GM18498 (cell line): ENCODE measurements around the gene PRKN.

Experiments
- ATAC-seq: cut with Tn5 transposase; IDR thresholded peaks from one replicate; pipeline ENCODE4 v1.9.1; 2021; ENCODE audit warnings: mild to moderate bottlenecking, moderate library complexity; ENCODE audit not compliant: unreplicated experiment

PRKN gene

DNA sequence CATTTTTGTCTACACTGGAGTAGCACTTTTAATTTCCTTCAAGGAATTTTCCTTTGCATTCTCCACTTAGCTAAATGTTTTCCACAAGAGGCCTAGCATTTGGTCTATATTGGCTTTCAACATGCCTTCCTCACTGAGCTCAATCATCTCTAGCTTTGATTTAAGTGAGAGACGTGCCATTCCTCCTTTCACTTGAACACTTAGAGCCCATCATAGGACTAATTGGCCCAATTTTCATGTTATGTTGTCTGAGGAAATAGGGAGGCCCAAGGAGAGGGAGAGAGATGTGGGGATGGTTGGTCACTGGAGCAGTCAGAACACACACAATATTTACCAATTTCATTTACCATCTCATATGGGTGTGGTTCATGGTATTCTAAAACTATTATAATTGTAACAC is 645.0 kb downstream of the PRKN start:
- ATAC-seq: no peak

DNA sequence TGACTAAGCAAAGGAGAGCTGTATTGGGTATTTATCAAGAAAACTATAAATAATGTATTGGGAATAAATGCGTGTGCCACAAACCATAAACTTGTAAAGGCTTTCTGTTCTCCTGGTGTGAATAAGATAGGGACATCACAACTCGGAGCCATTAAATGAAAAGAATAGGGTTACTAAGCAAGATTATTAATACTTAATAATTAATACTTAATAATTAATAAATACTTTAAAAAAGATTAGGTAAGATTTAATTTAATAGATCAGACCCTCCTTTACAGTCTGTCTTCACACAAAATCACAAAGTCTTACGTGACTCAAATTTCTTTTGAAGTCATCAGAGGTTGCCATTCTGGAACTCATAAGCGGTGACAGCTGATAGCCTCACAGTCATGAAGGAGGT is 648.9 kb downstream of the PRKN start:
- ATAC-seq: no peak

DNA sequence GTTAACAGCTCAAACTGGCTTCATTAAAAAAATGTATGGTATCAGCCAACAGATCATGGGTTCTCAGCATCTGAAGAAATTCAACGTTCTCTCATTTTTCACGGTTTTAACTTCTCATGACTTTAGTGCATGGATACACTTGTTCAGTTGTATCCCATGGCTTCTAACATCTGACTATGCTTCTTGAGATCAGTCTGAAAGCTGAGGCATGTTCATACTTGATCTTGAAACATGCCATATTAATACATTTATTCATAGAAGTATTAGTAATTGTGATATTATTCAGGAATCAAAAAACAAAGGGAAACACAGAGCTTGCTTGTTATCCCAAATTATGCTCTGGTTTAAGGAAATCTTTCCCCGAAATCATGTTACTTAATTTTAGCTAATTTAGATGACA is 649.4 kb downstream of the PRKN start:
- ATAC-seq: no peak

DNA sequence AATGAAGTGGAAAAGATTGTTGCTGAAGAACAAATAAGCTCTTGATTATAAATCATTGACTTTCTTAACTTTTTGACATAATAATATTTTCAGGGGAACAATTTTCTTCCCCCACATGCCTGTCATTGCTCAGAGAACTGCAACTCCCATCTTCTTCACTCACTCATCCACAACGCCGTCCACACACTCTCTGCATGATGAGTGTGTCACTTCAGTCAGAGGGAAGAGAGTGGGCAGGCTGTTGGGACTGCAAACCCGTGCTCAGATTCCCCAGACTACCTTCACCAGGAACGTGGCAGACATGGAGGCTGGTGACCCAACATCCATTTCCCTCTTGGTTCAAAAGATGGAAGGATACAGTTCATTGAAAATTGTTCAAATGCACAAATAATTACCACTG is 650.8 kb downstream of the PRKN start:
- ATAC-seq: no peak

DNA sequence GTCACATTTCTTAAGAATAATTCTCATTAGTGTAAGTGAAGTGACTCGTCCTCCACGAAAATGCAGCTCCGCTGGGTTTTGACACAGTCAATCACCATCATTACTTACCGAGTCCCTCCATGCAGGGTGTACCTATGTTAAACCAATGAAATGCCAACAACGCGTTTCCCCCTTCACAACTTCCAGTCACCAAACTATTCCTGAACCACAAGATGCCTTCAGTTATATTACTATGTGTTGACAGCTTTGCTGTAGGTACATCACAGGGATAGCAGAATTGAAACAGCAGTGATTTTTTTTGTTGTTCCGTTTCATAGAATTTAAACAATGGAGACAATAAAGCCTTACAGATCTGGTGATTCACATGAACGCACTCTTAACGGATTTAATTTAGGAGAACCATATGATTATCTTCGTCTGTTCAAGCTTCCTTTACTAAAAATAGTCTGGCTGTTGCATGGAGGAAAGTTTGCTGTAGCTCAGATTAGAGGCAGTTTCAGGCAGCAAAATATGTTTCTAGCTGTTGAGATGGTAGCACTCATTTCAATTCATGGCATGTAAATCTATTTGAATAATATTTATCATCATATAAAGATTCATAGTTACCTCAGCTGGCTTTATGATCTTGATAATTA is 652.8 kb downstream of the PRKN start:
- no peak for ATAC-seq

DNA sequence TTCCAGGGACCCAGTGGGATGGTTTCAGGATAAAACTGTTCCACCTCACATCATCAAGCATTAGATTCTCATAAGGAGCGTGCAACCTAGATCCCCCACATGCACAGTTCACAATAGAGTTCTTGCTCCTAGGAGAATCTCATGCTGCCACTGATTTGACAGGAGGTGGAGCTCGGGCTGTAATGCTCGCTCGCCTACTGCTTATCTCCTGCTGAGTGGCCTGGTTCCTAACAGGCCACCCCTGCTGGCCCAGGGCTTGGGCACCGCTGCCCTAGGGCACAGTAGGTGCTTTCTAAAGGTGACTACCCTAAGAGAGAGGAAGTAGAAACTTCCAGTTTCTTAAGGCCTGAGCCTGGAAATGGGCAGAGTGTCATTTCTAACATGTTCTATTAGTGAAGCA is 656.9 kb downstream of the PRKN start:
- no peak for ATAC-seq

DNA sequence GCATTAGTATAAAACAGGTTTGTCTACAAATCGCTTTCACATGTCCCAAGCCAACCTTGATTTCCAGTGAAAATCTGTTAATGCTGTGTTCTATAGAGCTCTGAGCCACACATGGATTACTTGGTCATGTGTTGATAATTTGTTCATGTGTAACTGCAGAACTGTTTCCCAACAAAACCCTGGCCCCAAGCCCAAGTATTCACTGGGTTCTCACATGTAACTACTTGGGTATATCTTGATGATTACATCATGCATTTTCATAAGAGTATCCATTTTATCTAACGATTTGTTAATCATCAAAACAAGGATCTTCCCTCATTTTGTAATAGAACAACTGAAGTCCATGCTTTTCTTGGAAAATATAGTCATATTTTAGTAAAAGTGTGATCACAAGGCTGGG is 657.6 kb downstream of the PRKN start:
- ATAC-seq: no peak

DNA sequence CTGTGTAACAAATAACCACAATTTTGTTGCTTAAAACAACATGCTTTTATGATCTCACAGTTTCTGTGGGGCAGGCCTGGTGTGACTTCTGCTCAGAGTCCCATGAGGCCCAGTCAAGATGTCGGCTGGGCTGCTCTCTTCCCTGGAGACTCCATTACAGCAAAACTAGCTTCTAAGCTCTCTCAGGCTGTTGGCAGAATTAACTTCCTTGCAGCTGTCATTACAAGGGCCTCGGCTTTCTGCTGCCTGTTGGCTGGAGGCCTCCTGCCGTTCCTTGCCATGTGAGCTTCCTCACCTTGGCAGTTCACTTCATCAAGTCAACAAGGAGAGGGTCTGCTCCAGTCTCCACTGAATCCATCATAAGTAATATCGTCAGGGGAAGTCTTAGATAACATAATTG is 659.2 kb downstream of the PRKN start:
- ATAC-seq: no peak

DNA sequence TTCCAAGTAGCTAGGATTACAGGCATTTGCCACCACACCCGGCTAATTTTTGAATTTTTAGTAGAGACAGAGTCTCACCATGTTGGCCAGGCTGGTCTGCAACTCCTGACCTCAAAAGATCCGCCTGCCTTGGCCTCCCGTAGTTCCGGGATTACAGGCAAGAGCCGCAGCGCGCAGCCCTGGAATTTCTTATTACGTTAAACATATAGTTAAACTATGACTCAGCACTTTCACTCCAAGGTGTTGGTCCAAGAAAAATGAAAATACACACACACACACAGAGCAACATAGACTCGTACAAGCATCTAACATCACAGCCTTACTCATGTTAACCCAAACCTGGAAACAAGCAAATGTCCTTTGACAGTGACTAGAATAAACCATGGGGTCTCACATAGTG is 663.9 kb downstream of the PRKN start:
- ATAC-seq: no peak

DNA sequence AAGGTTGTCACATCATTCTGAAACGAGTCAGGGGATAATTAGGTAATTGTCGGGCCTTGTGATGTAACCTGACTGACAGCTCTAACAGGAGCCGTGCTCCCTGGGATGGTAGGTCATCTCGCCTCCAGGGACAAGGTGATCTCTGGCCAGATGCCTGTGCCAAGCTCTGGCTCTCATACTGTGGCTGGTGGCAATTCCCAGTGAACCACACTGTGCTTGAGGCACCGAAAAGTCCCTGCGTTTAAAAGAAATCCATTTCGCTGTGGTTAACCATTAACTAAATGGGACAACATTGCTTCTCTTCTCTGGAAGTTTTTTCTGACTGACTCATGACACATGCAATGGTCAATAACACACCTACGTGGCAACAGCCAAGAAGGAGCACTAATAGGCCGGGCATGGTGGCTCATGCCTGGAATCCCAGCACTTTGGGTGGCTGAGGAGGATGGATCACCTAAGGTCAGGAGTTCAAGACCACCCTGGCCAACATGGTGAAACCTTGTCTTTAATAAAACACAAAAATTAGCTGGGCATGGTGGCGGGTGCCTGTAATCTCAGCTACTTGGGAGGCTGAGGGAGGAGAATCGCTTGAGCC is 669.2 kb downstream of the PRKN start:
- no peak for ATAC-seq

DNA sequence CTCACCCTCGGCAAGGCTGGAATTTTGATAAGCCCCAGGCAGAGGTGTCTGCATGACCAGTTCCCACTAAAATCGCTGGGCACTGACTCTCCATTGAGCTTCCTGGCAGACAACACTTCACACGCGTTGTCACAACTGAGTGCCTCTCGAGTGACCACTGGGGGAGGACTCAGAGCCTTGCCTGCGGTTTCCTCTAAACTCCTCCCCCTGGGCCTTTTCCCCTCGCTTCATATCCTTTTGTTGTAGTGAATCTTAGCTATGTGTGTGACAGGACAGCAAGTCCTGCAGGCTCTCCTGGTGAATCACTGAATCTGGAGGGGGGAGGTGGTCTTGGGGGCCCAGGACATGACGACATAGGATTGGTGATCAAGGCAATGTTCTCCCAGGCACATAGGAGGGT is 670.8 kb downstream of the PRKN start:
- ATAC-seq: no peak

DNA sequence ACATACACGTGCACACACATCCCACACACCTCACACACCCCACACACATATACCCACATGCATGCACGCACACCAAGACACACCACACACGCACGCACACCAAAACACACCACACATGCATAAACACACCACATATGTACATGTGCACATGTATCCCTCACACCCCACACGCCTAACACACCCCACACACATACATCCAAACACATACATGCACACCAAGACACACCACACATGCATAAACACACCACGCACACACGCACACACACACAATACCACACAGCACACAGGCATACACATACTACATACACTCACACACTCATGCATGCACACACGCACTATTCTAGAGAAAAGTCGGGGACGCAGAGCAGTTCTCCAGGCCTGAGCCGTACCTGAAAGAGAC is 671.5 kb downstream of the PRKN start:
- no peak for ATAC-seq

DNA sequence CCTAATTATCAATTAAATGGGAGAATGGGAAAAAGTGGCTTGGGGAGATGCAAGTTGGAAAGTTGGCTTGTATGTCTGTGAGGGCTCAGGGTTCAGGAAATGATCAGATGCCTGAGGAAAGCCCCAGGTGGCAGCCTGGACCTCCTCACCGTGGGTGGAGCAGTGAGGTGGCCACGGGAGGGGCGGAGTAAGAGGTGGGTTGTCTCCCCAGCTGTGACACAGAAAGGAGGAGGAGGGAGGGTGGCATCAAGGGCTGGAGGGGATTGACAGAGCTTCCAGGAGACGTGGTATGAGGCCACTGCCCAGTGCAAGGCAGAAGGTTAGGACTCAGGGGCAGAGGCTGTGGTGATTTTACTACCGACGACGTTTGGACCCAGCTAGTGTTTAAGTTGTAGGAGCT is 672.2 kb downstream of the PRKN start:
- no peak for ATAC-seq

DNA sequence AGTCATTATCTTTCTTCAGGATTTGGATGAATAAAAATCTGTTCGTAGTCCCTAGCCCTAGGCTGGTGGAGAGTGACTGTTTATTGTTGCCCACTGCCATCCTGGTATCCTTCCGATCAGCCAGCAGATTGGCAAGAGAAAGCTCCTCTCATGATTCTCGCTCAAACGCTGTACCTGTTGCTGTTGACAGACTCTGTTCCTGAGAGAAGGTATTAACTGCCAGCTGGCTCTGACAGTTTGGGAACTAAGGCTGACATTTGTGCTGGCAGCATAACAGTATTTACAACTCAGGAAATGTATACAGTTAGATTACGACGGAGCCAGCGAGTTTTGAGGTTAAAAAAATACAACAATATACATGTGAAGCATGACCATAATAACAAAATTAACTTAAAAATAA is 674.5 kb downstream of the PRKN start:
- ATAC-seq: no peak

DNA sequence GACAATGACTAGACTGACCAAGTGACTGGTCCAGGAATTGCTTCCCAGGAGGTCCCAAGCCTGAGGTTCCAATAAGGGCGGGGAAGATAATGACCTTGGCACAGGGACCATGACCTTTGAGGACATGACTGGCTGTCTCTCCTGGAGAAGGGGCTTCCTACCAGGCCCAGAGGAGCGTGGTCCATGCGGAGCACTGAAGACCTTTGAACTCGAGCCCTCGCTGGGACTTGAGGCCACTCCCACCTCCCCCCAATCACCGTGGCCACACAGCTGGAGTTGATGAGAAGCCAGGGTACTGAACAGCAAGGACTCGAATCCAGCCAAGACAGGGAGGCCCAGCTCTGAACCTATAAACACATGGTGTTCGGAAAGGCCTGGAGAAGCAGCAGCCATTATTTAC is 677.0 kb downstream of the PRKN start:
- ATAC-seq: no peak

DNA sequence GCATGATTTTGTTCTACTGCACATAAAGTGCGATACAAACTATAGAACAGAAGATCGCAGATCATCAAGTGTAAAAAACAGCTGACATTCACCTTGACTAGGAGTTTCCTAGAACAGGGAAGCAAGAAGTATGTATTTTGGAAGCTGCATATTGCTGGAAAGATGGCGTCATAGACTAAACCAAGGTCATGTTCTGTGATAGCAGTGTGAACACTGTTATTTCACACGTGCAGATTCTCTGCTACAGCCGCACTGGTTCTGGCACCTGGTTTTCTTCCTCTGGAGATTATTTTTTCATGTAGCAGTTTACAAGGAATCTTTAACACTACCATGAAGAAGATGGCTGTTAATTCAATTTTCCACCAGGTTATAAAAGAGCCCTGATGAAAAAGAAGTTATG is 681.2 kb downstream of the PRKN start:
- ATAC-seq: no peak

DNA sequence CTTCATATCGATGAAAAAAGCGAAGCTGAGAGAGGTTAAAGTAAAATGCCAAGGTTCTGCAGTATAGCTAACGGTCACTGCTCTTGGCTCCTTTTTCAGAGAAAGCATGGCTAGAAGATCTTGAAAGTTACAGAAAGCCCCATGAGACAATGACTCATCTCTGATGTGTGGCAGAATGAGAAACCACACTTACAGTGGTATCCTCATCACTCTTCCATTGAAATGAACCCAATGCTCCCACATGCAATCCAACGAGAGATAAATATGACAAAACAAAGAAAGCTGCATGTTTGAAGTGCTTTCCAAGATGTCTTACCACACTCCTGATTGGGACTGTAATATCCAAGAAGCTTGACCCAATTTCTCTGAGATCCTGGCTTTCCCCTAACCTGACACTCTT is 694.9 kb downstream of the PRKN start:
- ATAC-seq: no peak

DNA sequence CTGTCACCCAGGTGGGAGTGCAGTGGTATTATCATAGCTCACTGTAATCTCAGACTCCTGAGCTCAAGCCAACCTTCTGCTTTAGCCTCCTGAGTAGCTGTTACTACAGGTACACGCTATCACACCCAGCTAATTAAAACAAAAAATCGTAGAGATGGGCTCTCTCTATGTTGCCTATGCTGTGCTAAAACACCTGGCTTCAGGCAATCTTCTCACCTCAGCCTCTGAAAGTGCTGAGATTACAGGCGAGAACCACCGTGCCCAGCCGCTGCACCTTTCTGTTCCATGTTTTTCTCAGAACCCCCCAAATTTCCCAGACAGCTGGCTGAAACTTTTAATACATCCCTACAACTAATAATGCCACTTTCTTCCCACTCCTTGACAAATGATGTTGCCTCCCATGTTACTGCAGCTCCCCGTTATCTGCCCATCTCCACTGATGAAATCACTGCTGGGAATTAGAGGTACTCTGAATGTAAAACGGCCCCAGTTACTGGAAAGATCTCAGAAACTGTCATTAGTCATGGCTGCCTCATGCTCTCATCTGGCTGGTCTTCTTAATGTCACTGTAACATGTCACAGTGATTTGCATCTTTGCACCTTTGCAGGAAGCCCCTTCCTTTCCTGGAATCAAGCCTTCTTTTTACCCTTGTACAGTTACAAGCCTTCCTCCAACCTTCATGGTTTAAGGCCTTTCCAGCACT is 697.5 kb downstream of the PRKN start:
- no peak for ATAC-seq

DNA sequence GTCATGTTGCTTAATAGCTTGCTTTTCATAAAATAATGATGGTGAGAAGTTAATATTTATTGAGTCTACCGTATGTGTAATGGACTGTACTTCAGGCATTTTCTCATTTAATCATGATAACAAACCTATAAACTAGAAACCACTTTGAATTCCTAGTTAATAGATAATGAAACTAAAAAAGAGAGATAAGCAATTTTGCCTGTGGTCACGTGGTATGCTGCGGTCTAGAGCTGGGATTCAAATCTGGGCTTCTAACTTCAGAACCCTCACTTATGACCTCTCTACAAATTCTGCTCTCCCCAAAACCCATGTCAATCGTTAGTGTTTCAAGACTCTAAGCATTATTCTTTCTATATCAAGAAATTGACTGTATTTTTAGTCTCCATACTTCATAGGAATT is 700.7 kb downstream of the PRKN start:
- no peak for ATAC-seq

DNA sequence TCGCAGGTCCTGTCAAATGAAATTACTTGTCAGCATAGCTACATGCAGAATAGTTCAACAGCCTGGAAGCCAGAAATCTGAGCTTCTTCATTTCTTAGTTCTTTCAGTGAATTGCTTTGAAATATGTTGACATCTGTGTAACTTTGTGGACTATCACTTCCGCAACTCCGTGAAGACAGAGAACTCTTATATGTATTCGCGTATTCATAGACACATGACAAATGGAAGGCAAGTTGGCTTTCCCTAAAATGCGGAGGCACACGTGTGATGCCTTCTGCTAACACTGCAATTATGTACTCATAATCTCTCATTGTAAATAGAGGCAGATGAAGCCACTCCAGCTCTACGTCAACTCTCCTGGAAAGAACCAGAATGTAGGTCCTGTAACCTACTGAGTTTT is 701.5 kb downstream of the PRKN start:
- no peak for ATAC-seq

DNA sequence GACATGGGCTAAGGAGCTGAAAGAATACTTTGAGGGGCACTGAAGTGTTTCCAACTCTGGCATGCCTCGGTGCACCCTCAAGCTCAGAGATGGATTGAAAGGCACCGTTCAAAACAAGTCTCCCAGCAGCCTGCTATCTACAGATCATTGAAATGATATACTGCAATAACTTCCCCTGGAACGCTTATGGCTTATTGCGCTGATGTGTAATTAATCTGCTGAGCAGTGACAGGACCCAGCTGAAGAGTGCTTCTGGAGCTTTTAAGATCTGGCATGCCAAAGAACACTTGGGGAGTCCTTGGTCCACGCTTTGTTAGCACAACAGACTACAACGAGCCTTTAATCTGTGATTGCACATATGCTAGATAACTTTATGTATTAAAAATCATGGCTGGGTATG is 708.2 kb downstream of the PRKN start:
- no peak for ATAC-seq

DNA sequence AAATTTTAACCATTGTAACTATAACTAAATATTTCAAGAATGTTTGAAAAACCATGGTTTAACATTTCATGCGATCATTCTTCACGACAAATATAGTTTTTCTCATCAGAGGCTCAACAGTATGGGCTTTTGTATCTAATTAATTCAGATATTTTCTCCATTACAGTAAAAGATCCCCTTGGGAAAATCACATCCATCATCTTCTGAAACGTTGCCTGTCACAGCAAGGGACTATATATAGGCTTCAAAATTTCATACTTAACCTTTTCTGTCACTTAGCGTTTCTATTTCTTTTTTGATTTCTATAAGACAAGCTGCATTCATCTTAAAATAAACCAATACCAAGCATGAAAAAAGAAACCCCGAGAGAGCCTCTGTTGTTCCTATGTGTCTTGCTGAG is 710.0 kb downstream of the PRKN start:
- no peak for ATAC-seq
